OCI-LY1 (cell line): ENCODE data around the gene DUSP9.

ENCODE experiments used
- H2AFZ ChIP-seq: fragments of 200-600 bp; sonication (generic), shearing (Covaris generic); 2 replicates; pipeline ENCODE4 v1.6.0; 2014; ENCODE audit warnings: antibody characterized with exemption, mild to moderate bottlenecking, low read length
- H3F3A ChIP-seq: fragments of 200-600 bp; sonication (generic), shearing (Covaris generic); 2 replicates; pipeline ENCODE4 v1.6.0; 2014; ENCODE audit warnings: mild to moderate bottlenecking, antibody characterized with exemption, low read length, moderate library complexity; ENCODE audit not compliant: insufficient read depth
- H3K27ac ChIP-seq: fragments of 200-600 bp; sonication (generic); 2 replicates; pipeline ENCODE4 v1.5.1; 2014; ENCODE audit warnings: low read length, mixed run types, mild to moderate bottlenecking, low read depth; ENCODE audit not compliant: poor library complexity, severe bottlenecking
- H3K27me3 ChIP-seq: fragments of 200-600 bp; sonication (generic); 2 replicates; pipeline ENCODE4 v1.6.0; 2014; ENCODE audit warnings: antibody characterized with exemption, mild to moderate bottlenecking, low read length, moderate library complexity; ENCODE audit not compliant: insufficient read depth
- H3K36me3 ChIP-seq: fragments of 200-600 bp; sonication (generic); 2 replicates; pipeline ENCODE4 v1.6.1; 2014; ENCODE audit warnings: mild to moderate bottlenecking, antibody characterized with exemption, low read length, moderate library complexity, mixed read lengths; ENCODE audit not compliant: insufficient read depth
- H3K4me1 ChIP-seq: fragments of 200-600 bp; sonication (generic); 2 replicates; pipeline ENCODE4 v1.5.1; 2014; ENCODE audit warnings: mild to moderate bottlenecking, low read length, moderate library complexity; ENCODE audit not compliant: insufficient read depth, severe bottlenecking
- H3K4me2 ChIP-seq: fragments of 200-600 bp; sonication (generic), shearing (Covaris generic); 2 replicates; pipeline ENCODE4 v1.6.1; 2014; ENCODE audit warnings: low read length
- H3K4me3 ChIP-seq: fragments of 200-600 bp; sonication (generic); 2 replicates; pipeline ENCODE4 v1.5.1; 2014; ENCODE audit warnings: low read length, low read depth, mild to moderate bottlenecking, mixed read lengths; ENCODE audit not compliant: poor library complexity, severe bottlenecking
- H3K79me2 ChIP-seq: fragments of 200-600 bp; shearing (Covaris generic); 2 replicates; pipeline ENCODE4 v1.6.1; 2016; ENCODE audit warnings: mixed run types, low read length, mixed read lengths; ENCODE audit not compliant: insufficient read depth
- H3K9ac ChIP-seq: fragments of 200-600 bp; sonication (generic), shearing (Covaris generic); 2 replicates; pipeline ENCODE4 v1.6.1; 2014; ENCODE audit warnings: mild to moderate bottlenecking, low read length, mixed read lengths
- H3K9me2 ChIP-seq: fragments of 200-600 bp; sonication (generic), shearing (Covaris generic); 2 replicates; pipeline ENCODE4 v1.6.1; 2014; ENCODE audit warnings: low read depth, mild to moderate bottlenecking, low read length, mixed read lengths
- H3K9me3 ChIP-seq: fragments of 200-600 bp; shearing (Covaris generic); 2 replicates; pipeline ENCODE4 v1.6.1; 2014; ENCODE audit warnings: low read length, mixed read lengths
- H4K20me1 ChIP-seq: fragments of 200-600 bp; sonication (generic), shearing (Covaris generic); 2 replicates; pipeline ENCODE4 v1.6.0; 2016; ENCODE audit warnings: mild to moderate bottlenecking, low read length; ENCODE audit not compliant: insufficient read depth
- CTCF ChIP-seq: fragments of 200-600 bp; sonication (generic), shearing (Covaris generic); IDR thresholded peaks from 2 replicates; pipeline ENCODE4 v1.5.1; 2017; ENCODE audit warnings: mild to moderate bottlenecking, antibody characterized with exemption, low read length, moderate library complexity, mixed read lengths
- EZH2 ChIP-seq: fragments of 200-600 bp; sonication (generic), shearing (Covaris generic); IDR thresholded peaks from 2 replicates; pipeline ENCODE4 v1.8.0; 2017; ENCODE audit warnings: borderline replicate concordance, mixed run types, mild to moderate bottlenecking, antibody characterized with exemption, low read length, moderate library complexity, mixed read lengths

DUSP9 gene

GRCh38 chrX:153669174-153669890, 22.3 kb downstream of the DUSP9 start:
- Histone ChIP-seq H3K9me3 (no peaks in the 10 kb centered on the region), H3F3A (no peaks in the 10 kb centered on the region), H3K27me3 (no peaks in the 10 kb centered on the region), H3K9ac (no peak overlapping the region), H3K79me2 (no peaks in the 10 kb centered on the region), H3K4me3 (no peak overlapping the region), H3K27ac (no peak overlapping the region), H3K36me3 (no peaks in the 10 kb centered on the region), H4K20me1 (no peaks in the 10 kb centered on the region), H3K9me2 (no peaks in the 10 kb centered on the region), H3K4me2 (no peak overlapping the region), H2AFZ (no peak overlapping the region), H3K4me1 (peaks cover 4% of the 10 kb centered on the region)
- TF ChIP-seq EZH2, result no peak
- TF ChIP-seq CTCF, result peak; percentile 75; the same call in 1 of the 2 replicates

GRCh38 chrX:153669901-153670731, 23.1 kb downstream of the DUSP9 start:
- H3K27me3 ChIP-seq, result no peaks in the 10 kb centered on the region
- no peaks in the 10 kb centered on the region for H3K9me3 ChIP-seq
- TF ChIP-seq EZH2 (no peak), CTCF (no peak)

GRCh38 chrX:153670748-153671588, 24.0 kb downstream of the DUSP9 start:
- TF ChIP-seq EZH2, result no peak
- TF ChIP-seq CTCF, result no peak
- Histone ChIP-seq H3K9ac (no peak overlapping the region), H3K4me3 (no peak overlapping the region), H3K79me2 (no peaks in the 10 kb centered on the region), H3F3A (no peaks in the 10 kb centered on the region), H3K36me3 (no peaks in the 10 kb centered on the region), H3K27me3 (no peaks in the 10 kb centered on the region), H2AFZ (no peak overlapping the region), H3K27ac (no peak overlapping the region), H3K4me2 (no peak overlapping the region), H4K20me1 (no peaks in the 10 kb centered on the region), H3K4me1 (peaks cover 4% of the 10 kb centered on the region), H3K9me3 (no peaks in the 10 kb centered on the region), H3K9me2 (no peaks in the 10 kb centered on the region)

More at GRCh38 chrX:153669901-153670731, 23.1 kb downstream of the DUSP9 start:
- no peaks in the 10 kb centered on the region for H3K36me3 ChIP-seq
- H4K20me1 ChIP-seq, result no peaks in the 10 kb centered on the region
- H3K9ac ChIP-seq, result no peak overlapping the region
- H3K27ac ChIP-seq, result no peak overlapping the region
- peaks cover 4% of the 10 kb centered on the region for H3K4me1 ChIP-seq
- H3K79me2 ChIP-seq, result no peaks in the 10 kb centered on the region
- no peaks in the 10 kb centered on the region for H3F3A ChIP-seq
- no peak overlapping the region for H3K4me2 ChIP-seq
- no peak overlapping the region for H2AFZ ChIP-seq
- no peak overlapping the region for H3K4me3 ChIP-seq
- no peaks in the 10 kb centered on the region for H3K9me2 ChIP-seq
